GM21619 (cell line): ENCODE measurements around the gene RNF180.

ENCODE experiments used
- ATAC-seq: cut with Tn5 transposase; IDR thresholded peaks from one replicate; pipeline ENCODE4 v1.9.1; 2021; ENCODE audit not compliant: unreplicated experiment

The RNF180 gene, protein sequence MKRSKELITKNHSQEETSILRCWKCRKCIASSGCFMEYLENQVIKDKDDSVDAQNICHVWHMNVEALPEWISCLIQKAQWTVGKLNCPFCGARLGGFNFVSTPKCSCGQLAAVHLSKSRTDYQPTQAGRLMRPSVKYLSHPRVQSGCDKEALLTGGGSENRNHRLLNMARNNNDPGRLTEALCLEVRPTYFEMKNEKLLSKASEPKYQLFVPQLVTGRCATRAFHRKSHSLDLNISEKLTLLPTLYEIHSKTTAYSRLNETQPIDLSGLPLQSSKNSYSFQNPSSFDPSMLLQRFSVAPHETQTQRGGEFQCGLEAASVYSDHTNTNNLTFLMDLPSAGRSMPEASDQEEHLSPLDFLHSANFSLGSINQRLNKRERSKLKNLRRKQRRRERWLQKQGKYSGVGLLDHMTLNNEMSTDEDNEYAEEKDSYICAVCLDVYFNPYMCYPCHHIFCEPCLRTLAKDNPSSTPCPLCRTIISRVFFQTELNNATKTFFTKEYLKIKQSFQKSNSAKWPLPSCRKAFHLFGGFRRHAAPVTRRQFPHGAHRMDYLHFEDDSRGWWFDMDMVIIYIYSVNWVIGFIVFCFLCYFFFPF

GRCh38 chr5:64165500-64166200 is at the start of gene RNF180:
RNF180 (plus strand) TSS chr5:64165843; CDS start chr5:64200808, 34,965 bp downstream.
- ATAC-seq, result no peak

GRCh38 chr5:64125521-64125920 is 40.1 kb upstream of the RNF180 start:
- no peak for ATAC-seq

GRCh38 chr5:64126202-64126741 is 39.4 kb upstream of the RNF180 start:
- ATAC-seq, result no peak

DNA sequence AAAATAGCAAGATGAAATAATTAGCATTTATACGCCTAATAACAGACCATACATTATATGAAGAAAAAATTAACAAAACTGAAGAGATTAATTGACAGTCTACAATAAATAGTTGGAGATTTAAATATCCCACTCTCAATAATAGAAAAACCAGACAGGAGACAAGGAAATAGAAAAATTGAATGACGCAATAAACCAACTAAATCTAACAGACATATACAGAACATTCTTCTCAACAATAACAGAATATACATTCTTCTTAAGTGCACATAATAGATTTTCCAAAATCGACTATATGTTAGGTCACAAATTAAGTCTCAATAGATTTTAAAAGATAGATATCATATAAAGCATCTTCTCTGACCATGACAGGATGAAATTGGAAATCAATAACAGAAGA is 25.6 kb upstream of the RNF180 start:
- no peak for ATAC-seq

- no peak for ATAC-seq
These were observed 21.0 kb upstream of the RNF180 start for GRCh38 chr5:64144425-64145215.

DNA sequence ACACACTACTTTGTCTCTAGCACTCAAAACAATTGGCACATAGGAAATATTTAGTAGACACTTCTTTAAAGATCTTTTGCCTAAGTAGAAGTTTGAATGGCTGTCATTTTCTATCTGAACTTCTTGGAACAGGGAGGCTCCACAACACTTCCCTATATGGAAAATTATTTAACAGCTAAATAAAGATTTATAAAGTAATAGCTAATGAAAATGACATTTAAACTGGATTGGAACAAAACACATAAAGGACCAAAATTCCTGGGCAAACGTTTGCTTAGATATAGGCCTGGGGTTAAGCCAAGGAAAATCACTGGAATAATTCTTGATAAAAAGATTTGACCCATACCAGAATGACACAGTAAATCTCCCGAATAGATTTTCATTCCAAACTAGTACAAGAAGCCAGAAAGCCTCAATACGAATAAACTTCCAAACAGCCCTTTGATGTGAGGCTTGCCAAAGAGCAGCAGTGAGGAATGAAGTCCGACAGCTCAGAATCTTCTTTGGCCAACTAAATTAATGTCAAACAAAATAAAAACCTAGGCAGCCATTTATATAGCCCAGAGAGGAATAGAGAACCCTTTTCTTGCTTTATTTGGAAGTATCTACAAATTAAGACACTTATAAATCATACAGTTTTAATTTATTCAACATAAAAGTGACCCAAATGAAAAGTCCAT is 20.3 kb upstream of the RNF180 start:
- no peak for ATAC-seq

GRCh38 chr5:64147379-64147778 is 18.3 kb upstream of the RNF180 start:
- no peak for ATAC-seq

- ATAC-seq, result no peak
These were observed 17.7 kb upstream of the RNF180 start for GRCh38 chr5:64147849-64148441.

GRCh38 chr5:64149268-64149667 is 16.4 kb upstream of the RNF180 start:
- ATAC-seq, result no peak

- ATAC-seq, result no peak
These were observed 15.7 kb upstream of the RNF180 start for GRCh38 chr5:64149857-64150521.

DNA sequence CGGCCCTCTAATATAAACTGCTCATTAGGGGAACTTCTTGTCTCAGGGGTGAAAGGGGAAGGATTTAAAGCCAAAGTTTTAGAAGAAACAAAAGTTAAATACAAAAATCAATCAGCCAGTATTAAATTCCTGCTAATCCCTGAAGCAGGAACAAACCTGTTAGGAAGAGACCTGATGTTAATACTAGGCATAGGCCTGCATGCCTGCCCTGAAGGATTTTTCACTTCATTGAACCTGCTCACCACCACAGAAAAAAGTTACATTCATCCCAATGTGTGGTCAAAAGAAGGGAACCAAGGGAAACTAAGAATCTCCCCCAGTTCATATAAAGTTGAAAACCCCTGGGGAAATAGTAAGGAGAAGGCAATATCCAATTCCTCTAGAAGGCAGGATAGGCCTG is 9.4 kb upstream of the RNF180 start:
- ATAC-seq, result no peak

DNA sequence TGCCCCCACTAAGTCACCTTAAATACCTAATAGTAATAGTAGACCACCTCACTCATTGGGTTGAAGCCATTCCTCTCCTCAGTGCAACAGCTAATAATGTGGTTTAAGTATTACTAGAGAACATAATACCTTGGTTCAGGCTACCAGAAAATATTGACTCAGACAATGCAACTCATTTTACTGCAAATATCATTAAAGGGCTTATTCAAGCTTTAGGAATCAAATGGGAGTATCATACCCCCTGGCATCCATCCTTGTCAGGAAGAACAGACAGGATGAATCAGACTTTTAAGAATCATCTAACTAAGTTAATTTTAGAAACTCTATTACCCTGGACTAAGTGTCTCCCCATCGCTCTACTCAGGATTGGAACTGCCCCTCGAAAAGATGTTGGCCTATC is 6.8 kb upstream of the RNF180 start:
- ATAC-seq, result no peak

GRCh38 chr5:64160201-64160600 is 5.4 kb upstream of the RNF180 start:
- ATAC-seq, result no peak

GRCh38 chr5:64161420-64161819 is 4.2 kb upstream of the RNF180 start:
- no peak for ATAC-seq

DNA sequence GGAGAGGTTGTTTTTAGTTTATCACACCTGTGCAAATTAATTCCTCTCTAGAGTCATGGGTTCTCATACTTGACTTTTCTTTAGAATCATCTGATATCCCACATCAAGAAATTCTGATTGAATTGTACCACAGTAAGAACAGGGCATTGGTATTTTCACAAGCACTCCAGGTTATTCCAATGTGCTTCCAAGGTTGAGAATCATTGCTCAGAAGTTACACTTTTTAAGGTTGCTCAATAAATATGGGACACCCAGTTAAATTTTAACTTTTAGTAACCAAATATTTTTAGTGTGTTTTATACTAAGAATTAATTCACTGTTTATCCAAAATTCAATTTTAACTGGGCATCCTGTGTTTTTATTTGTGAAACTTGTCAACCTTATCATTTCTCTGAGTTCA is 2.5 kb upstream of the RNF180 start:
- ATAC-seq, result no peak

DNA sequence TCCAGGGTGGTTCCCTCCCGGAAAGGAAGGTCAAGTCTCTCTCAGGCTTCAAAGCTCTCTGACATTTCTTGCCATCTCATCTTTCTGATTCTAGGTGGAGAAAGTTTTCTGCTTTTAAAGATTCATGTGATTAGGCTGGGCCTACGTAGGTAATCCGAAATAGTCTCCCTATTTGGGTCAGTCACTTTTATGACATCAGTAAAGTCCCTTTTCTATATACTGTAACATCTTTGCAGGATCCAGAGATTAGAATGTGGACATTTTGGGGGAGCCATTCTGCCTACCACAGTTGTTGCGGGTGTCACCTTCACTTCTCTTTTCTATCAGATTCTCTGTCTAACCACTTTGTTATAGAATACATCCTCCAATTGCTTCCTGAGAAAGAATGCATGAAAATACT is 1.9 kb upstream of the RNF180 start:
- ATAC-seq, result no peak

- no peak for ATAC-seq
These were observed 1.5 kb upstream of the RNF180 start for GRCh38 chr5:64164166-64164565.

DNA sequence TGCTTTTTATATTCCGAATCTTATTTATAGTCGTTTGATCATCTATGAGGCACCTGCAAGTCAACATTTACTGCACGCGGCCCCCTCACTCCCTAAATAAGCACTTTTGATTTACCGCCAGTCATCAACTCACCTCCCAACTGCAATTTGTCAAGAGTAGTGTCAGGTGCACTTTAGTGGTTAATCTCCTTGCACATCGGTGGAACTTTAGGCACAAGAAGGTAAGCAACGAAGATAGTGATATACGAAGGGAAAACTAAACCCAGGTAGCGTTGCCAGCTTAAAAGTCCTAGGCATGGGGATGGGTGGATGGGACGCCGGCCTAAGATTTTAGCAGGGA is 513 bp upstream of the RNF180 start:
- ATAC-seq, result no peak

DNA sequence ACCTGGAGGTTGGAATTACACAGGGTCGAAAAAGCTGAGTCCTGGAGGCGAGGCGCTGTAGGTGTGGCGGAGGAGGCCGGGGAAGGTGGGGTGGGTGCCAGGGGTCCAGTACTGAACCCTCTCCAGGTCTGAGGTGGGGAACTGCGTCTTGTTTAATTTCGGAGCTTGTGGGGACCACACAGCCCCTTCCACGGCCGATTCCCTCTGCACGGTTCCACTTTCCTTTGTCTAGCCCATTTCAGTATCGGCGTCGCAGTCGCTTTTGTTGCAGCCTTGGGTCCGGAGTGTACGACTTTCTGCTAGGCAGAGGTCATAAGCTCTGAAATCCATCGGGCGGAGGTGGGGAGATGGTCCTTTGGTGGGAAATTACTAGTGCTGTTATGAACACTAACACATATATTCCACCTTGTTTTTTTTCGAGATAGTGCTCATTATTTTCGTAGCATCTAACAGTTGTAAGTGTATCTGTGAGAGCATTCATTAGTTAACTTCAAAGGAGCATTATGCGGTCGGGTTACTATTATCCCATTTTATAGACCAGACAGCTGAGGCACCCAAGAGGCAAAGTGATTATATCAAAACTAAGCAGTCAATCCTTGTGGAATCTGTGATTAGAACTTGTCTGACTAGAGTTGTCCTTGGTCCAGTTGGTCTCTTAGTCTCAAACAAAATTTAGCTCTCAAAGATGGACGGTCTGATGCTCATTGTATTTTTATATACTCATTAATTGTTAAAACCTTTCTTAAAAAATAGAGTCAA is 737 bp downstream of the RNF180 start:
- no peak for ATAC-seq
